Measurements from ENCODE around the gene SH2D3A. TPM values are rescaled to one million over a fixed set of nuclear protein-coding genes. Genes with fewer than 3 reads are reported as not detected.

Gene SH2D3A
- total RNA-seq, 5 donors from 2014 or later (not counting 1 experiment from before 2014, with no cell fraction given) = 61.7 to 83.7 (median 73.6) TPM

DNA sequence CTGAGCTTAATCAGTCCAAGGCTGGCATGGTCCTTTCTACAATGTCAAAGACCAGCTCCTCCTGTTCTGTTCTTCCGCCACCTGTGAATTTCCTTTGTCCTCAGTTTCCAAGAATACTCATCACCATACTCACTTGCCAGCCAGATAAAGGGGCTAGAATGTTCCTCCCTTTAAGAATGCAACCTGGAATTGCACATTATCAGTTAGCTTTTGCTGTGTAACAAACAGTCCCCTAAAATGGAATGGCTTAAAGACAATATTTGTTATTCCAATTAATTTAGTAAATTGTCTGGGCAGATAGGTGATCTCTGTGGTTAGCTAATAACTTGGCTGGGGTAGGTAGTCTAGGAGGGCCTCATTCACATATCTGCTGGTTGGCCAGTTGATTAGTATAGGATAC is 41.3 kb upstream of the SH2D3A start:
- Mint-ChIP-seq H3K27me3 (no peaks in the 10 kb centered on the region), H3K9me3 (peaks cover 0 to 3% (median 0%) of the 10 kb centered on the region in 3 donors), H3K4me3 (no peak overlapping the region), H3K4me1 (peaks cover 59 to 67% (median 61%) of the 10 kb centered on the region in 3 donors), H3K36me3 (peaks cover 26% of the 10 kb centered on the region), H3K27ac (peak overlapping the region in 1 of 2 donors; percentile 33)
- ChIA-PET POLR2A (interaction anchor here (0.7 to 1.2 kb wide), 2 partner anchors 14 to 436 kb away, joined by 3 to 4 read pairs; no protein-coding TSS in a partner anchor), CTCF (interaction anchor here in 1 of 2 donors (0.6 kb wide), 1 partner anchor 166 kb away, joined by 6 read pairs; no protein-coding TSS in a partner anchor)
- ATAC-seq (replicated peaks in 1 of 4) (no peak), DNase-seq (no peak)
- WGBS (ENCODE audit: insufficient coverage) = 100% methylated on average over 1 of the region's 1 CpG
- peaks cover 15 to 54% of the 10 kb centered on the region in 2 experiments for H3K4me1 ChIP-seq (ENCODE audit: control insufficient read depth in 1 of 2, extremely low read depth in 1 of 2, insufficient read depth in 2 of 2, low read length in 2 of 2)
- no peaks in the 10 kb centered on the region for H3K27me3 ChIP-seq (replicated peaks in 1 of 2; ENCODE audit: control insufficient read depth in 2 of 2, extremely low read depth in 1 of 2, insufficient read depth in 2 of 2, low read length in 1 of 2)
- no peak overlapping the region for H3K4me3 ChIP-seq (ENCODE audit: control insufficient read depth in 1 of 2, extremely low read depth in 1 of 2, low read length in 1 of 2)
- H3K9me3 ChIP-seq = no peaks in the 10 kb centered on the region
- H3K36me3 ChIP-seq (ENCODE audit: control insufficient read depth in 2 of 2, extremely low read depth in 1 of 2, insufficient read depth in 1 of 2, low read length in 1 of 2) = peaks cover 4 to 5% of the 10 kb centered on the region in 2 donors
- no peak overlapping the region for H3K27ac ChIP-seq (ENCODE audit: low read length)

DNA sequence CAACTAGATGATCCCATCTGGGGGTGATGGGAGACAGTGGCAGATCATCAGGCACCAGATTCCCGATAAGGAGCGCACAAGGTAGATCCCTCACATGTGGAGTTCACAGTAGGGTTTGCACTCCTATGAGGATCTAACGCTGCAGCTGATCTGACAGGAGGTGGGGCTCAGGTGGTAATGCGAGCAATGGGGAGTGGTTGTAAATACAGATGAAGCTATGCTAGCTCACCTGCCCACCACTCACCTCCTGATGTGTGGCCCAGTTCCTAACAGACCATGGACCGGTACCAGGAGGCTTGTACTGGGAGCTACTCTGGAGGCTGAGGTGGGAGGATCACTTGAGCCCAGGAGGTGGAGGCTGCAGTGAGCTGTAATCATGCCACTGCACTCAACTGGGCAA is 40.1 kb upstream of the SH2D3A start:
- 94% methylated on average over 2 of the region's 5 CpGs for WGBS (ENCODE audit: insufficient coverage)
- Mint-ChIP-seq H3K9me3 (peaks cover 0 to 3% (median 0%) of the 10 kb centered on the region in 3 donors), H3K4me3 (no peak overlapping the region), H3K4me1 (peaks cover 56 to 66% (median 60%) of the 10 kb centered on the region in 3 donors), H3K36me3 (peaks cover 22% of the 10 kb centered on the region), H3K27ac (peak overlapping the region; percentile 76 to 77), H3K27me3 (no peaks in the 10 kb centered on the region)
- ChIA-PET POLR2A (no interaction called here), CTCF (interaction anchor here in 1 of 2 donors (0.6 kb wide), 1 partner anchor 199 kb away, joined by 4 read pairs; no protein-coding TSS in a partner anchor)
- peaks cover 4 to 5% of the 10 kb centered on the region in 2 donors for H3K36me3 ChIP-seq (ENCODE audit: control insufficient read depth in 2 of 2, extremely low read depth in 1 of 2, insufficient read depth in 1 of 2, low read length in 1 of 2)
- DNase-seq (no peak), ATAC-seq (replicated peaks in 1 of 4) (no peak)
- H3K9me3 ChIP-seq = no peaks in the 10 kb centered on the region
- H3K27me3 ChIP-seq (replicated peaks in 1 of 2; ENCODE audit: control insufficient read depth in 2 of 2, extremely low read depth in 1 of 2, insufficient read depth in 2 of 2, low read length in 1 of 2) = no peaks in the 10 kb centered on the region
- H3K27ac ChIP-seq (ENCODE audit: low read length) = no peak overlapping the region
- no peak overlapping the region for H3K4me3 ChIP-seq (ENCODE audit: control insufficient read depth in 1 of 2, extremely low read depth in 1 of 2, low read length in 1 of 2)
- peaks cover 18 to 58% of the 10 kb centered on the region in 2 experiments for H3K4me1 ChIP-seq (ENCODE audit: control insufficient read depth in 1 of 2, extremely low read depth in 1 of 2, insufficient read depth in 2 of 2, low read length in 2 of 2)

DNA sequence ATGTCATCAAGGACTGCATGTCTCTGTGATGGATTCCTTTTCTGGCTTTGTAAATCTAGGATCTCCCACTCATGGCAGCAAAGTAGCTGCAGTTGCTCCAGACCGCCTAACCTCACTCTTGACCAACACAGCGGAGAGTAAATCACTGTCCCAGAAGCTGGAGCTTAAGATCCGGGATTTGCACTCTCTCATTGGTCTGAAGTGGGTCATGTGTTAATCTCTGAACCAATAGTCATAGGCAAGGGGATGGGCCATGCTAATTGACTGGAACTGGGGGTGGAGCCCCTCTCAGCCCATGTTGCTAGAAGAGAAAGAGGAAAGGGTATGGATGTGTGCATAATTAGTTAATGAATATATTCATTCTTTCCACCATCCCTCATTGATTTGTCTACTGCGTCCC is 39.3 kb upstream of the SH2D3A start:
- no peak overlapping the region for H3K4me3 Mint-ChIP-seq
- CTCF ChIA-PET = no interaction called here
- WGBS (ENCODE audit: insufficient coverage) = no CpG with 5 or more reads among the region's 4 CpGs
- H3K27me3 Mint-ChIP-seq = no peaks in the 10 kb centered on the region
- no peak for ATAC-seq (replicated peaks in 1 of 4)
- H3K9me3 Mint-ChIP-seq = no peaks in the 10 kb centered on the region
- no peak for DNase-seq
- H3K27ac Mint-ChIP-seq = peak overlapping the region in 1 of 2 donors; percentile 58
- Histone ChIP-seq H3K27me3 (replicated peaks in 1 of 2; ENCODE audit: control insufficient read depth in 2 of 2, extremely low read depth in 1 of 2, insufficient read depth in 2 of 2, low read length in 1 of 2) (no peaks in the 10 kb centered on the region), H3K9me3 (no peaks in the 10 kb centered on the region), H3K4me3 (ENCODE audit: control insufficient read depth in 1 of 2, extremely low read depth in 1 of 2, low read length in 1 of 2) (no peak overlapping the region), H3K36me3 (ENCODE audit: control insufficient read depth in 2 of 2, extremely low read depth in 1 of 2, insufficient read depth in 1 of 2, low read length in 1 of 2) (peaks cover 4 to 5% of the 10 kb centered on the region in 2 donors), H3K4me1 (ENCODE audit: control insufficient read depth in 1 of 2, extremely low read depth in 1 of 2, insufficient read depth in 2 of 2, low read length in 2 of 2) (peaks cover 19 to 55% of the 10 kb centered on the region in 2 experiments), H3K27ac (ENCODE audit: low read length) (no peak overlapping the region)
- peaks cover 55 to 66% (median 57%) of the 10 kb centered on the region in 3 donors for H3K4me1 Mint-ChIP-seq
- POLR2A ChIA-PET = no interaction called here
- peaks cover 16% of the 10 kb centered on the region for H3K36me3 Mint-ChIP-seq

DNA sequence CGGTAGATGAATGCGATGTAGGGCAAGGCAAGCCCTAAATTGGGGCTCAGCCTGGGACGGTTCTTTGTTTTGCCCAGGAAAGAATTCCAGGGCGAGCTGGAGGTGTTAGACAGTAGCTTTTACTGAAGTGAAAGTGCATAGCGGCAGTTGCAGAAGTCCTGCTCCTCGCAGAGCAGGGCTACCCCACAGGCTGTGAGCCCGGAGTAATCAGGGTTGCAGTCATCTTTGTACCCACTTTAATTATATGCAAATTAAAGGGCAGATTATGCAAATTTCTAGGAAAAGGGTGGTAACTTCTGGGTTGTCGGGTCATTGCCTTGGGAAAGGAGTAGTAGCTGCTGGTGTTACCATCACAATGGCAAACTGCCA is 35.8 kb upstream of the SH2D3A start:
- H3K27me3 Mint-ChIP-seq = no peaks in the 10 kb centered on the region
- CTCF ChIA-PET = interaction anchor here in 1 of 2 donors (0.6 to 0.8 kb wide), 2 partner anchors 21 to 87 kb away, joined by 3 read pairs; no protein-coding TSS in a partner anchor
- no peak overlapping the region for H3K4me3 ChIP-seq (ENCODE audit: control insufficient read depth in 1 of 2, extremely low read depth in 1 of 2, low read length in 1 of 2)
- H3K27ac Mint-ChIP-seq = peak overlapping the region; percentile 92 to 95
- H3K9me3 ChIP-seq = no peaks in the 10 kb centered on the region
- H3K36me3 Mint-ChIP-seq = no peaks in the 10 kb centered on the region
- H3K27ac ChIP-seq (ENCODE audit: low read length) = peak overlapping the region; percentile 78
- WGBS (ENCODE audit: insufficient coverage) = 82% methylated on average over 3 of the region's 8 CpGs
- peaks cover 4 to 7% of the 10 kb centered on the region in 2 donors for H3K36me3 ChIP-seq (ENCODE audit: control insufficient read depth in 2 of 2, extremely low read depth in 1 of 2, insufficient read depth in 1 of 2, low read length in 1 of 2)
- peaks cover 26 to 74% of the 10 kb centered on the region in 2 experiments for H3K4me1 ChIP-seq (ENCODE audit: control insufficient read depth in 1 of 2, extremely low read depth in 1 of 2, insufficient read depth in 2 of 2, low read length in 2 of 2)
- POLR2A ChIA-PET = interaction anchor here in 1 of 2 donors (0.7 kb wide), 1 partner anchor 30 kb away, joined by 5 read pairs; the partner anchor contains the start of gene VAV1
- DNase-seq = no peak
- peaks cover 59 to 70% (median 62%) of the 10 kb centered on the region in 3 donors for H3K4me1 Mint-ChIP-seq
- H3K4me3 Mint-ChIP-seq = peak overlapping the region; percentile 75 to 87 (median 81)
- H3K27me3 ChIP-seq (replicated peaks in 1 of 2; ENCODE audit: control insufficient read depth in 2 of 2, extremely low read depth in 1 of 2, insufficient read depth in 2 of 2, low read length in 1 of 2) = no peaks in the 10 kb centered on the region
- ATAC-seq (replicated peaks in 1 of 4) = no peak
- no peaks in the 10 kb centered on the region for H3K9me3 Mint-ChIP-seq

DNA sequence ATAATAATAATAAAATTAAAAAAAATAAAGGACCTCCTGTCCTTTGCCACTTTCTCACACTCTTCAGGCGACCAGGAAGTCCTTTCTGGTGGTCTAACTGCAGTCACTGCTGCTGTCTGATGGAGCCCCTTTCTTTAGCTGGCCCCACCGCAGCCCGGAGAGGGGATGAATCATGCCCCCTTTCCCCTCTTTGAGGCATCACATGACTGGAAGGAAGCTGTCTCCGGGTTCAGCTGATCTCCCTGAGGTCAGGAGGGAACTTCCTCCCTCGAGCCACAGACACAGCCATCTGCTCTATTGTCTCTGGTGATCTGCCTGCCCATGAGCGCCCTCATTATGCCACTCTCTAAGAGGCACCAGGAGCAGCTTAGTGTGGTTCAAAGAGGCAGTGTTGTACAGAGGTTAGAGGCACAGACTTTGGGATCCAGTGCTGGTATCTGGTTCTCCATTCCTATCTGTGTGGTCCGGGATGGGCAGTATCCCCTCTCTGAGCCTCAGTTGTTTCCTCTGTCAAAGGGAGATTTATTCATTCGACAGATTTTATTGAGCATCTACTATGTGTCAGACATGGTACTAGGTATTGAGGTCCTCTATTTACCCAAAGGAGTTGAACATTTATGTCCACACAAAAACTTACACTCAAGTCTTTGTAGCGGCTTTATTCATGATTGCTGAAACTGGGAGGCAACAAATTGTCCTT is 35.3 kb upstream of the SH2D3A start:
- H3K27me3 ChIP-seq (replicated peaks in 1 of 2; ENCODE audit: control insufficient read depth in 2 of 2, extremely low read depth in 1 of 2, insufficient read depth in 2 of 2, low read length in 1 of 2) = no peaks in the 10 kb centered on the region
- CTCF ChIA-PET = interaction anchor here in 1 of 2 donors (0.6 kb wide), 1 partner anchor 87 kb away, joined by 3 read pairs; no protein-coding TSS in a partner anchor
- ATAC-seq (replicated peaks in 1 of 4) (peak; percentile 17 to 72 (median 41)), DNase-seq (peak; percentile 14 to 78 (median 46))
- 61% methylated on average over 4 of the region's 9 CpGs for WGBS (ENCODE audit: insufficient coverage)
- Mint-ChIP-seq H3K27ac (peak overlapping the region; percentile 92 to 95), H3K27me3 (no peaks in the 10 kb centered on the region), H3K9me3 (no peaks in the 10 kb centered on the region), H3K36me3 (no peaks in the 10 kb centered on the region), H3K4me3 (peak overlapping the region; percentile 75 to 87 (median 81)), H3K4me1 (peaks cover 59 to 70% (median 66%) of the 10 kb centered on the region in 3 donors)
- H3K27ac ChIP-seq (ENCODE audit: low read length) = peak overlapping the region; percentile 78
- peaks cover 28 to 77% of the 10 kb centered on the region in 2 experiments for H3K4me1 ChIP-seq (ENCODE audit: control insufficient read depth in 1 of 2, extremely low read depth in 1 of 2, insufficient read depth in 2 of 2, low read length in 2 of 2)
- peak overlapping the region; percentile 15 to 54 for H3K4me3 ChIP-seq (ENCODE audit: control insufficient read depth in 1 of 2, extremely low read depth in 1 of 2, low read length in 1 of 2)
- peaks cover 4 to 7% of the 10 kb centered on the region in 2 donors for H3K36me3 ChIP-seq (ENCODE audit: control insufficient read depth in 2 of 2, extremely low read depth in 1 of 2, insufficient read depth in 1 of 2, low read length in 1 of 2)
- POLR2A ChIA-PET = interaction anchor here in 1 of 2 donors (0.7 kb wide), 1 partner anchor 30 kb away, joined by 5 read pairs; the partner anchor contains the start of gene VAV1
- no peaks in the 10 kb centered on the region for H3K9me3 ChIP-seq

DNA sequence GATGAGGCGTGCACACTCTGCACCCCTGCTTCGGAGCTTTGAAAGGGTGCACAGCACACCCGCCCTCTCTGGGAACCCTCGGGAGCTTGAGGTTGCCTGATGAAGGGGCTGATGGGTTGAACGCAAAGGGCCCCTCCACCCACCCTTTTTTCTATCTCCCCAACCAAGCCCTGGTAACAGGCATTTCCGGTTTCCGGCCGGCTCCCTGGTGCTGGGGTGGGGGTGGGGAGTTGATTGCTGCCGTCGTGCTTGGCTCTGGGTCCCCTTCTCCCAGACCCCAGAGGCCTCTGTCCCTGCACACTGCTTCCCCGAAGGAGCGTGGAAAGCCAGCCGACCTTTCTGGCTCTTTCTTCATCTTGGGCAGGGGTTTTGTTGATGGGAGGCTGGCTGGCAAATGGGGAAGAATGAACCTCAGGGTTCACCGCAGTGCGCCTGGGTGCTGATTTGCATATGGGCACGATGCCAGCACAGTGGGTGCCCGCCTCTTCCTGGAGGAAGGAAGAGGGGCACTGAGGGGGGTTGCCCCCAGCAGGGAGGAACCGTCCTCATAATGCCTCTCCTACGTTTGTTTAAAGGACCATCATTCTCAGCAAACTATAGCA is 34.4 kb upstream of the SH2D3A start:
- peak; percentile 68 to 91 (median 77) for DNase-seq
- CTCF ChIA-PET = interaction anchor here in 1 of 2 donors (0.6 to 1.0 kb wide), 4 partner anchors 10 to 141 kb away, joined by 3 to 4 read pairs (median 4); partner anchors contain the start of gene GPR108
- H3K4me1 ChIP-seq (ENCODE audit: control insufficient read depth in 1 of 2, extremely low read depth in 1 of 2, insufficient read depth in 2 of 2, low read length in 2 of 2) = peaks cover 26 to 79% of the 10 kb centered on the region in 2 experiments

More for the DNA sequence above, 34.4 kb upstream of the SH2D3A start:
- peak; percentile 73 to 88 (median 84) for ATAC-seq (replicated peaks in 1 of 4)
- 0% methylated on average over 5 of the region's 19 CpGs for WGBS (ENCODE audit: insufficient coverage)
- Histone ChIP-seq H3K36me3 (ENCODE audit: control insufficient read depth in 2 of 2, extremely low read depth in 1 of 2, insufficient read depth in 1 of 2, low read length in 1 of 2) (peaks cover 4 to 9% of the 10 kb centered on the region in 2 donors), H3K27me3 (replicated peaks in 1 of 2; ENCODE audit: control insufficient read depth in 2 of 2, extremely low read depth in 1 of 2, insufficient read depth in 2 of 2, low read length in 1 of 2) (no peaks in the 10 kb centered on the region), H3K9me3 (no peaks in the 10 kb centered on the region), H3K27ac (ENCODE audit: low read length) (peak overlapping the region; percentile 80), H3K4me3 (ENCODE audit: control insufficient read depth in 1 of 2, extremely low read depth in 1 of 2, low read length in 1 of 2) (peak overlapping the region; percentile 51 to 54)
- Mint-ChIP-seq H3K27ac (peak overlapping the region; percentile 94 to 98), H3K4me3 (peak overlapping the region; percentile 75 to 87 (median 84)), H3K4me1 (peaks cover 62 to 71% (median 68%) of the 10 kb centered on the region in 3 donors), H3K27me3 (no peaks in the 10 kb centered on the region), H3K9me3 (no peaks in the 10 kb centered on the region), H3K36me3 (peaks cover 2% of the 10 kb centered on the region)
- POLR2A ChIA-PET = interaction anchor here (1.1 to 1.4 kb wide), 2 partner anchors 28 to 29 kb away, joined by 3 read pairs; partner anchors contain the start of gene VAV1 (in 1 of the 2)
